Vagina (tissue), 2 donors: Measurements from ENCODE around the gene CCDC73. TPM values are rescaled to one million over a fixed set of nuclear protein-coding genes. Genes with fewer than 3 reads are reported as not detected.

Source experiments
- DNase-seq, 2 donors: peaks; one replicate each; pipeline ENCODE4 v3.0.0-alpha.2; 2017; ENCODE audit errors: extremely low spot score in 2 of 2
- H3K27ac ChIP-seq: fragments of 200-600 bp; sonication (generic); one replicate; pipeline ENCODE4 v1.5.1; 2019
- H3K27me3 ChIP-seq: fragments of 200-600 bp; sonication (generic); one replicate; pipeline ENCODE4 v1.5.1; 2019
- H3K36me3 ChIP-seq, 2 donors: fragments of 200-600 bp; sonication (generic); one replicate each; pipeline ENCODE4 v1.5.1; 2017 to 2019
- H3K4me1 ChIP-seq: fragments of 200-600 bp; sonication (generic); one replicate; pipeline ENCODE4 v1.5.1; 2019
- H3K4me3 ChIP-seq, 2 donors: fragments of 200-600 bp; sonication (generic); 1 replicate in 1 of 2; 2 replicates in 1 of 2; pipeline ENCODE4 v1.5.1; 2016 to 2019
- H3K9me3 ChIP-seq: fragments of 200-600 bp; sonication (generic); one replicate; pipeline ENCODE4 v1.5.1; 2019
- POLR2A ChIP-seq, 2 donors: fragments of 450-650 bp; IDR thresholded peaks; one replicate each; pipeline ENCODE4 v1.6.1; 2017; ENCODE audit warnings: antibody characterized with exemption in 2 of 2, mild to moderate bottlenecking in 2 of 2, moderate library complexity in 2 of 2
- POLR2AphosphoS5 ChIP-seq, 2 donors: sonication (generic); formaldehyde crosslinking; IDR thresholded peaks; one replicate each; pipeline ENCODE4 v1.9.0; 2017; ENCODE audit warnings: antibody characterized with exemption in 2 of 2, mild to moderate bottlenecking in 2 of 2, low read depth in 1 of 2; ENCODE audit not compliant: insufficient read depth in 1 of 2
- intact Hi-C: fragments of 100-400 bp; cut with DNase I; formaldehyde crosslinking; loops from one replicate; pipeline ENCODE4 v1.15.1; 2023
- total RNA-seq: library from RNA; depleted of rRNA; stranded (reverse); fragments of >200 nt; gene quantifications from one replicate; pipeline ENCODE4 v1.2.3, GENCODE V29; 2016
- TF ChIP-seq, protein P1 (sequence below), 3 experiments: fragments of 450-650 bp in 2 of 3; fragments of 200-600 bp in 1 of 3; sonication (generic) in 1 of 3; IDR thresholded peaks; one replicate each; pipeline ENCODE4 v1.5.1; 2017 to 2019; ENCODE audit warnings: antibody characterized with exemption in 3 of 3, mild to moderate bottlenecking in 2 of 3, moderate library complexity in 2 of 3

The CCDC73 gene
- total RNA-seq, 1 donor from 2014 or later: not detected

DNA sequence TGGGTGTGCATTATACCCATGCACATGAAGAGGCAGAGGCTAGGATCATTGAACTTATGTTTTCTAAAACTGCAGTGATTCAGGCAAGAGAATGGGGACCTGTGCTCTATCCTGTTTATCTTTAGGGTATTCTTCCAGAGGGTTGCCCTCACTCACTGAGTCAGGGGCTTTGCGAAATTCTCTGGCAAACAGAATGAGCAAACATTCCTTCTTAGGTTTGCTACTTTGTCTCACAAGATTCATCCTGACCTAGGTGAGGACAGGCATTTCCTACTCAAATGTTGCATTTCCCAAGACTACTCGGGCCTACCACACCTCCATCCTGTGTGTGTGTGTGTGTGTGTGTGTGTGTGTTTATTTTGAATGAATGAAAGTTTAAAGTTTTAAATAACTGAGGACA lies 213.5 kb downstream of the CCDC73 start:
- Histone ChIP-seq H3K27ac (no peak overlapping the region), H3K27me3 (no peaks in the 10 kb centered on the region), H3K4me3 (no peak overlapping the region), H3K4me1 (peaks cover 17% of the 10 kb centered on the region), H3K9me3 (no peaks in the 10 kb centered on the region), H3K36me3 (no peaks in the 10 kb centered on the region)
- intact Hi-C loops: no loop called here
- DNase-seq: no peak
- TF ChIP-seq, protein P1, sequence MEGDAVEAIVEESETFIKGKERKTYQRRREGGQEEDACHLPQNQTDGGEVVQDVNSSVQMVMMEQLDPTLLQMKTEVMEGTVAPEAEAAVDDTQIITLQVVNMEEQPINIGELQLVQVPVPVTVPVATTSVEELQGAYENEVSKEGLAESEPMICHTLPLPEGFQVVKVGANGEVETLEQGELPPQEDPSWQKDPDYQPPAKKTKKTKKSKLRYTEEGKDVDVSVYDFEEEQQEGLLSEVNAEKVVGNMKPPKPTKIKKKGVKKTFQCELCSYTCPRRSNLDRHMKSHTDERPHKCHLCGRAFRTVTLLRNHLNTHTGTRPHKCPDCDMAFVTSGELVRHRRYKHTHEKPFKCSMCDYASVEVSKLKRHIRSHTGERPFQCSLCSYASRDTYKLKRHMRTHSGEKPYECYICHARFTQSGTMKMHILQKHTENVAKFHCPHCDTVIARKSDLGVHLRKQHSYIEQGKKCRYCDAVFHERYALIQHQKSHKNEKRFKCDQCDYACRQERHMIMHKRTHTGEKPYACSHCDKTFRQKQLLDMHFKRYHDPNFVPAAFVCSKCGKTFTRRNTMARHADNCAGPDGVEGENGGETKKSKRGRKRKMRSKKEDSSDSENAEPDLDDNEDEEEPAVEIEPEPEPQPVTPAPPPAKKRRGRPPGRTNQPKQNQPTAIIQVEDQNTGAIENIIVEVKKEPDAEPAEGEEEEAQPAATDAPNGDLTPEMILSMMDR (IDR thresholded peaks at IDR 0.05): no peak
- TF ChIP-seq POLR2A (IDR thresholded peaks at IDR 0.05) (no peak), POLR2AphosphoS5 (IDR thresholded peaks at IDR 0.05; ENCODE audit: insufficient read depth in 1 of 2, low read depth in 1 of 2) (no peak)

DNA sequence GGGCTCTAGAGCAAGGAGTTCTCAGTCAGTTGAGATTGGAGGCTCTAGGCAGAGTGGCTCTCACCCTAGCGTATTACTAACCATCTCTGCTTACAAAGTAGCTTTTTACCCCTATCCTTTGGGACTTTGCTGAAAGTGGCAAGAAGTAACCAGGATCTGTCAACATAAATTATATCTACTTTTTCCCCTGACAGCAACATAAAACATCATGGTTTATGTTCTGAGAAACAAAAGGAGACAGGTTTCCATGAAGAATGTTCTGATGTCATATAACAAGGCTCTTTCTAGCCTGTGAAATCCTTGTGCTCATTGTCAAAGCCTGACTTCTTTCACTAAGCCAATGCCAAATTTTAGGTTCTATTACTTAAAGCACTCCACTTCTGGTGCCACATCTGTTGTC lies 218.0 kb downstream of the CCDC73 start:
- no peak for DNase-seq
- no peaks in the 10 kb centered on the region for H3K9me3 ChIP-seq
- no peak overlapping the region for H3K27ac ChIP-seq
- H3K4me3 ChIP-seq: no peak overlapping the region
- intact Hi-C loops: no loop called here
- TF ChIP-seq, protein P1 (IDR thresholded peaks at IDR 0.05): no peak
- TF ChIP-seq POLR2A (IDR thresholded peaks at IDR 0.05) (no peak), POLR2AphosphoS5 (IDR thresholded peaks at IDR 0.05; ENCODE audit: insufficient read depth in 1 of 2, low read depth in 1 of 2) (no peak)
- H3K36me3 ChIP-seq: no peaks in the 10 kb centered on the region
- no peaks in the 10 kb centered on the region for H3K4me1 ChIP-seq
- H3K27me3 ChIP-seq: no peaks in the 10 kb centered on the region

DNA sequence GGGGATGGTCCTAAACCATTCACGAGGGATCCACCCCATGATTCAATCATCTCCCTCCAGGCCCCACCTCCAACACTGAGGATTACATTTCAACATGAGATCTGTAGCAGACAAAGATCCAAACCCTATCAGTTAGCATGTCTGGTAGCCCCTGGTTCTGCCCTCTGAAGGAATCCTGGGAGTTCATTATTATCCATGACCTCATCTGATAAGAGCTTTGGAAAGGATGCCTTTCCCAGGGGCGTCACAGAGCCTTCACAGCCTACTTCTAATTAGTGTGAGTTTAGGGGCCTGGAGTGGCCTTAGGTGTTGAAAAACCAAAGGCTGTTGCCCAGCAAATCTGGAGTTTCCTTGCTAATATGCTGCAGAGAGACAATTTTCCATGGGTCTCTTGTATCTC lies 219.4 kb downstream of the CCDC73 start:
- no peaks in the 10 kb centered on the region for H3K36me3 ChIP-seq
- H3K4me3 ChIP-seq: no peak overlapping the region
- no peaks in the 10 kb centered on the region for H3K4me1 ChIP-seq
- DNase-seq: no peak
- no peaks in the 10 kb centered on the region for H3K27me3 ChIP-seq
- no peaks in the 10 kb centered on the region for H3K9me3 ChIP-seq
- intact Hi-C loops: no loop called here
- no peak for TF ChIP-seq POLR2A (IDR thresholded peaks at IDR 0.05)
- H3K27ac ChIP-seq: no peak overlapping the region

DNA sequence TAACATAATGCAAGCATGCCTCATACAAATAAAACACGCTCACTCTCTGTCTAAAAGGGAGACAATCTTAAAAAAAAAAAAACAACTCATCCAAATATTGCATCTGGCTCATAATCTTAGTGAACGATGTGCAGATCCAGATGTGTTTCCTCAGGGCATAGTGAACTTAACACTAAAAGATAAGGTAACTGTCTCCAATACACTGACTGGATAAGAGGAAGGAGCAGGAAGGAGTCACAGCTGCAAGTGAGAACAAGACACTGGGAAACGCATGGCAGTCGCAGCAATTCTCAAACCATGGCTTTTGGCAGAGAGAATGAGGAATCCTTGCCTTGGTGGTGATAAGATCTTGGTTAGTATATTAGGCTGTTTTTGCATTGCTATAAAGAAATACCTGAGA lies 220.0 kb downstream of the CCDC73 start:
- no peaks in the 10 kb centered on the region for H3K27me3 ChIP-seq
- no peak for DNase-seq
- no peaks in the 10 kb centered on the region for H3K9me3 ChIP-seq
- intact Hi-C loops: no loop called here
- H3K27ac ChIP-seq: no peak overlapping the region
- no peaks in the 10 kb centered on the region for H3K4me1 ChIP-seq
- H3K4me3 ChIP-seq: no peak overlapping the region
- H3K36me3 ChIP-seq: no peaks in the 10 kb centered on the region
- TF ChIP-seq POLR2A (IDR thresholded peaks at IDR 0.05) (no peak), POLR2AphosphoS5 (IDR thresholded peaks at IDR 0.05; ENCODE audit: insufficient read depth in 1 of 2, low read depth in 1 of 2) (no peak)
- TF ChIP-seq, protein P1 (IDR thresholded peaks at IDR 0.05): no peak

DNA sequence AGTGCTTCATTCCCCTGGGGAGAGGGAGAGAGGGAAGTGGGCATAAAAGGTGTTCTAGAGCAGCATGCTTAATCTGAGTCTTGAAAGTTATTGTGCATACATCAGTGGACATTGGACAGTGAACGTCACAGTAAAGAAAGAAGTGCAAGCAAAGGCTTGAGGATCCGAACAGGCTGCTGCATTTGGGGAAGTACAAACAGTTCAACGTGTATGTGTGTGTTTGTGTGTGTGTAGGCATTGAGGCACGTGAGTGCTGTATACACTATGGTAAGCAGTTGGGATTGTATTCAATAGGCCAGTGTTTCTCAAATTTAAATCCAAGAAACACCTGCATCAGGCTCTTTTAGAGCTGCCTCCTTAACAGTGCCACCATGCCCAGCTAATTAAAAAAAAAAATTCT lies 221.2 kb downstream of the CCDC73 start:
- H3K4me3 ChIP-seq: no peak overlapping the region
- intact Hi-C loops: no loop called here
- no peaks in the 10 kb centered on the region for H3K4me1 ChIP-seq
- H3K9me3 ChIP-seq: no peaks in the 10 kb centered on the region
- no peak for DNase-seq
- no peak for TF ChIP-seq POLR2A (IDR thresholded peaks at IDR 0.05)
- TF ChIP-seq POLR2AphosphoS5 (IDR thresholded peaks at IDR 0.05; ENCODE audit: insufficient read depth in 1 of 2, low read depth in 1 of 2): no peak
- TF ChIP-seq, protein P1 (IDR thresholded peaks at IDR 0.05): no peak
- H3K27ac ChIP-seq: no peak overlapping the region
- H3K27me3 ChIP-seq: no peaks in the 10 kb centered on the region
- H3K36me3 ChIP-seq: no peaks in the 10 kb centered on the region

DNA sequence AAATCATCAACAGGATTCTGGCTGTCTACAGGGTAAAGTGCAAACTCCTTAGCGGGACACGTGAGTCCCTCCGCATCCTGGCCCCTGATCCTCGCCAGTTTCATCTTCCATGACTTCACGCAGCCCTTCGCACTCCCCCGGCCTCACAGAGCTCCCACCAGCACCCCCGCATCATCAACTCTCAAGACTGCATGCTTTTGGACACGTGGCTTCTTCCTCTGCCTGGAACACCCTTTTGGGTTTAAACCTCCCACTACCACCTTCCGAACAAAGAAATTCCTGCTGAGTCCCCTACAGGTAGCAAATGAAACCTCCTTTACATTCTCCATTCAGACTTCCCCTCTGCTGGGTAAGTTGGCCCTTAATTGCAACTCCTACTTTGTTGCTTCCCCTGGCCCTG lies 223.4 kb downstream of the CCDC73 start:
- intact Hi-C loops: no loop called here
- no peaks in the 10 kb centered on the region for H3K27me3 ChIP-seq
- no peaks in the 10 kb centered on the region for H3K36me3 ChIP-seq
- no peak overlapping the region for H3K4me3 ChIP-seq
- no peak for DNase-seq
- H3K4me1 ChIP-seq: no peaks in the 10 kb centered on the region
- TF ChIP-seq POLR2AphosphoS5 (IDR thresholded peaks at IDR 0.05; ENCODE audit: insufficient read depth in 1 of 2, low read depth in 1 of 2) (no peak), POLR2A (IDR thresholded peaks at IDR 0.05) (no peak)
- TF ChIP-seq, protein P1 (IDR thresholded peaks at IDR 0.05): no peak
- H3K9me3 ChIP-seq: no peaks in the 10 kb centered on the region
- H3K27ac ChIP-seq: no peak overlapping the region
